Hepatocyte (in vitro differentiated cells): ENCODE results near the gene EEFSEC.

Experiments used
- CTCF ChIP-seq: fragments of 200-600 bp; sonication (generic); IDR thresholded peaks from 2 replicates; pipeline ENCODE4 v1.5.1; 2016; ENCODE audit warnings: antibody characterized with exemption, mild to moderate bottlenecking; ENCODE audit not compliant: poor library complexity
- EZH2 ChIP-seq: fragments of 200-600 bp; sonication (generic); IDR thresholded peaks from 2 replicates; pipeline ENCODE4 v1.6.1; 2016; ENCODE audit warnings: antibody characterized with exemption, mild to moderate bottlenecking, borderline replicate concordance
- EZH2phosphoT487 ChIP-seq: fragments of 200-600 bp; sonication (generic); IDR thresholded peaks from one replicate; pipeline ENCODE4 v1.6.1; 2018; ENCODE audit warnings: antibody characterized with exemption, mild to moderate bottlenecking, low read depth, moderate library complexity; ENCODE audit not compliant: unreplicated experiment, severe bottlenecking

- TF ChIP-seq EZH2 (no peak), CTCF (no peak), EZH2phosphoT487 (no peak)
Measured at GRCh38 chr3:128397484-128397883, 244.2 kb downstream of the EEFSEC start.
